IPS-NIHi7 (cell line): ENCODE measurements around the gene DPH6.
A peak's percentile ranks its signal among the peaks of the same experiment; 100 is the strongest.
"Not testable (repeated sequence)": the region's sequence is repeated elsewhere in the genome, so short reads cannot be mapped to it uniquely, and the experiment has no call there.

Experiments used
- DNase-seq: peaks from one replicate; pipeline ENCODE4 v3.0.0; 2012; ENCODE audit warnings: mixed read lengths; ENCODE audit errors: extremely low spot score

DPH6 gene

DNA sequence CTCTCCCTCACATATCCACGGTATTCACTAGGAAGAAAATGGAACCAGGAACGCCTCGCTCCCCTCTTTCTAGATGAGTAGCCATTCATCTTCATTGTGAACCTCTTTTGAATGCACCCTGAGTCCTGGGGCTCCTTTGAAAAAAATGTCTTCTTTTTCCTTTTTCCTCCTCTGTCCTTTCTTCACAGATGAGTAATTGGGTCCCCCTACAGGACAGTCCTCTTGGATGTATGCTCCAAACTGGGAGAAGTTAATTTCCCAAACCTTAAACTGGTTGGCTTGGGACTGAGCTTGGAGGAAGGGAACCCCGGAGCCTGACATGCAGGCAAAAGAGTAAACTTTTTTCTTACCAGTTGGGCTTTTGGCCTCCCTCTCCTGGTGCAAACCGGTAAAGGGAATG is 108.8 kb downstream of the DPH6 start:
- DNase-seq: peak; percentile 24

DNA sequence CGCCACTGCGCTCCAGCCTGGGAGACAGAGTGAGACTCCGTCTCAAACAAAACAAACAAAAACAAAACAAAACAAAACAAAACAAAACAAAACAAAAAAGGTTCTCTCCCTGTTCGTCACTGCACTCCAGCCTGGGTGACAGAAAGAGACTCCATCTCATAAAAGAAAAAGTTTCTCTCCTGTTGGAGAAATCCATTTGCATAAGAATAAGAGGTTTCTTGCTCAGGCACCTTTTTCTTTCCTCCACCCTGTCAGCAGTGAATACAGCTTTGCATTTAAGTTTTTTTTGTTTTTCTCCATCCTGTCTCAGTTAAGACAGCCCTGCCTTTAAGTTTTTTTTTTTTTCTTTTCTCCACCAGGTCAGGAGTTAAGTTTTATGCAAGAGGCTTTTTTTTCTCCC is 109.5 kb downstream of the DPH6 start:
- DNase-seq: no peak

DNA sequence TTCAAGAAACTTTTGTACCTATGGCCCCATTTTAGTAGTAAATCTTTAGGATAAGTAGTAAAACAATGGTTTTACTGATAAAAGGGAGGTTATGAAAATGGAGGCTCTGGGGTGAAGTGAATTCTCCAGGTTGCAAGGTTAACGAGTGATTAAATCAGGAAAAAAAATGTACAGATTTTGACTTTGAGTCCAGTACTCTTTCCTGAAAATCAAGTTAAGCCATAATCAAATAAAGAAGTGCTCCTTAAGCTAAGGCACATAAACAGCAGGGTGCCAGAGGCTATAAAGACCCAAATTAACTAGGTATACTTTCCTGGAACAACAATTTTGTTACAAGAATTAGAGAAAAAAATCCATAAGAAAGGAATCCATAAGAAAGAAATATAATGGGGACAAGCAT is 114.7 kb downstream of the DPH6 start:
- no peak for DNase-seq

DNA sequence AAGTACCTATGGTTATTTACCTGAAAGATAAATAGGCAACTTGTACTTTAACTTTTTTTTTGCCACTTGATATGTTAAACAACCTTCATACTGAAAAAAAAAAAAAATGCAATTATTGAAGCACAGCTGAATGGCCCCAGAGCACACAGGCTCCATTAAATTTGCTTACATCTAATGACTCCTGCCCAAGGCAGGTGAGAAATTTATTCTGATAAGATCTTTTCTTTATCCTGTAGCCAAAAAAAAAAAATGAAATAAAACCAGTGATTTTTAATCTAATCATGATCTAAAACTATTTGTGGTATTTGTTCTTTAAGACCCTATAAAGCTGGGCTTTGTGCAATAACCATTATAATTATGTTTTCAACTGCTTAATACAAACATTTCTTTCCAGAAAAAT is 115.7 kb downstream of the DPH6 start:
- no peak for DNase-seq

DNA sequence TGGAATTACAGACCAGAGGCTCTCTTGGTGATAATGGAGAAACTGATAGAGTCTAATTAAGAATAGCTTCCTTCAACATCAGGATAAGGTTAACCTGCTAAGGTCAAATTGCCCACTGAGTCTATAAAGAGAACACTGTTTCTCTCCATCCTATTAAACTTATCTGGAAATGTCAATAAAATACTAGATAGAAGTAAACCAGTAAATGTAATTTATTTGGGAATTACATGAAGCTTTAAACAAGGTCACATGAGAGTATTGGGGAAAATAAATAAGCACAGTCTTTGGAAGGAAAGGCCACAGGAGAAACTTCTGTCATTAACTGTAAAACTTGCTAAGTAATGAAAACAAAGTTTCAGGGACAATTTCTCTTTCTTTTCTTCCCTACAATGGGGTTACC is 118.5 kb downstream of the DPH6 start:
- no peak for DNase-seq

DNA sequence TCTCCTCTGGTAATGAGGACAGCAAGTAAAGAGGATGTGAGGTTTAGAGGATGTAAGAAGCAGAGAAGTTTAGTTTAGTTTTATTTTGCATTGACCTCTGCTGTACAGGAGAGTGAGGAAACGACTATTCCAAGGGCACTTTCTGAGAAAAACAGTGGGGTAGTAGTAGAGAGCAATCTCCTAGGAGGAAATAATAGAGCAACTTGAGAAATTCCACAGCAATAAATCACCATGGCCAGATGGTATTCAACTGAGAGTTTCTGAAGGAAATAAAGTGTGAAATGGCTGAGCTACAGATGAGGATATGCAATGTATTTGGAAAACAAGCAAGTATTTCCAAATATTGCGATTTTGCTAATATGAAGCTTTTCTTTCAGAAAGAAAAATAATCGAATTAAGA is 118.9 kb downstream of the DPH6 start:
- no peak for DNase-seq

DNA sequence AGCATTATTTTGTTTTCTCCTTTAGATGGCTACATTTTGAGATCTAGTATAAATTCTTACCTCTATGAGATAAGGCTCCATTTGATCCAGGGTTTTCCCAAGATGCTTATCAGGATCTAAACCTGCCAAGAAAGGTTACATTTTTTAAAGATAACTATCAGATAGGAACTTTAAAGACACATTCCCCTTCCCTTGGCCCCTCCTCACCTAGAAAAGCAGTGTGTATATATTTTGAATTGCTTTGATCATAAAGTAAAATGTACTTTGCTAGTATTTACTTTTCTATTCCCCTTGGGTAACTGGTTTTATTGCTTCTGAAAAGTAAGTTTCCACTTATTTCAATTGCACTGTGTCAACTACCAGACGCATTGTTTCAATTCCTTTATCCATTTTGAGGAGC is 135.2 kb downstream of the DPH6 start:
- DNase-seq: no peak

DNA sequence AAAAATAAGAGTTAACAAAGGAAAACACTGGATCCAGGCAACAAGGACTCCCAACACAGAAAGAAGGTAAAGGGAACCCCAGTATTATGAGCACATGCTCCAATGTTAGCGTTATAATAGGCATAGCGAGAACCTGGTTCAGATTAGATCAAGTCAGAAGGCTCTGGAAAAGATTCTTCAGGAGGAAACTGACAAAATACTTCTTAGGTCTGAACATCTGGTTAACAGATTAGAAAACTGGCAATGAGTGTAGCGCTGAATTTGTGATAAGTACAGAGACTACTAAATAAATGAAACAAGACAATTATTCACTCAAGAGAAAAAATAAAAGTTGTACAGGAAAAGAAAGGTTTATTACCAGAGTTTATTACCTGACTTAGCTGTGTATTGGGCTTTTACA is 146.1 kb downstream of the DPH6 start:
- DNase-seq: no peak

DNA sequence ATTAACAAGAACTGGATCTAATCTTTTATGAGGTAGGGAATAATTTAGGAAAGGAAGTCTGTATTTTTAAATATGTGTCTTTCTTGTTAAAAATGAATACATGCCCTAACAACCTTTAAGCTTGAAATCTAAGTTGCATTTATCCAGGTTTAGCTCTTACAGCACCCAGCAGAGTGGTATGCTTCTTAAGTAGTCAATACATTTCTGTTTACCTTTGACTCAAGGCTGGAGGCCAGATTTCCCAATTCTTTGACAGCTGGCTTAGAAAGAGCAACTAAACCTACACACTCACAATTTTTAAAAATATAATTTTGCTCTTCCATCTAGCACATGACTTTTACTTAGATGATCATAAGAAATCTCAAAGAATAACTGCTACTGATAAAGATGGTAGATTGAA is 148.9 kb downstream of the DPH6 start:
- no peak for DNase-seq

DNA sequence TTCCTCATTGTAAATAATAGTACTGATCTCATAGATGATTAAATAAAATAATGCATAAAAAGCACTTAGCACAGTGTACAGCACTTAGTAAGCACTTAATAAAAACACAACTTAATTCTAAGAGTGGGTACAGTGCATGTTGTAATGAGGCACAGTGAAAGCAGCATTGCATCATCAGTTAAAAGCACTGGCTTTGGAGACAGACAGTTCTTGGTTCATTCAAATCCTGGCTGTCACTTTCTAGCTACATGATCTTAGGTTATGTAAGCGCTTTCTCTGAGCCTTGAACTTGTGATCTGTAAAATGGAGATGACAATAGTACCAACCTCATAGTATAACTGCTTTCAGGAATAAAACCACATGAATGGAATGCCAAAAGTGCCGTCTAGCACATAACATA is 151.5 kb downstream of the DPH6 start:
- no peak for DNase-seq

DNA sequence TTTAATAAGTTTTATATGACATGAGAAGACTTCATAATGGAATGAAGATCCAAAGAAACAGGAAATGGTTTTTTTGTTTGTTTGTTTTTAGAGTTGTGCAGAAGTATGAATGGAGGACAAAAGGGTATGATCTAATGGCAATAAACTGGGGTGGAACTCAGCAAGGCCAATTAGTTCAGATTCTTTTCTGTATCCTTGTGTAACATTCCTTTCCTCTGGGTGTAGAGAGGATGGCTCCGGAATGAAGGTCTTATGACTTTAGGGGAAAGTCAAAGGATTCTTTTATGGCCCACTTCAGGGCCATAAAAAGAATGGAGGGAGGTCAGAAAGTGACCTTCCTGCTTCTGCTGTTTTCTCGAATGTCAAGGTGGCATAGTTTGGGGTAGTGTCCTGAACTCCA is 152.6 kb downstream of the DPH6 start:
- DNase-seq: no peak

DNA sequence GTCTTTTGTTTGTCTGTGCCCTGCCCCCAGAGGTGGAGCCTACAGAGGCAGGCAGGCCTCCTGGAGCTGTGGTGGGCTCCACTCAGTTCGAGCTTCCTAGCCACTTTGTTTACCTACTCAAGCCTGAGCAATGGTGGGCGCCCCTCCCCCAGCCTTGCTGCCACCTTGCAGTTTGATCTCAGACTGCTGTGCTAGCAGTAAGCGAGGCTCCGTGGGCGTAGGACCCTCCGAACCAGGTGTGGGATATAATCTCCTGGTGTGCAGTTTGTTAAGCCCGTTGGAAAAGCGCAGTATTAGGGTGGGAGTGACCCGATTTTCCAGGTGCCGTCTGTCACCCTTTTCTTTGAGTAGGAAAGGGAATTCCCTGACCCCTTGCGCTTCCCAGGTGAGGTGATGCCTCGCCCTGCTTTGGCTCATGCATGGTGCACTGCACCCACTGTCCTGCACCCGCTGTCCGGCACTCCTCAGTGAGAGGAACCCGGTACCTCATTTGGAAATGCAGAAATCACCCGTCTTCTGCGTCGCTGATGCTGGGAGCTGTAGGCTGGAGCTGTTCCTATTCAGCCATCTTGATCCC is 154.5 kb downstream of the DPH6 start:
- not testable (repeated sequence) for DNase-seq

DNA sequence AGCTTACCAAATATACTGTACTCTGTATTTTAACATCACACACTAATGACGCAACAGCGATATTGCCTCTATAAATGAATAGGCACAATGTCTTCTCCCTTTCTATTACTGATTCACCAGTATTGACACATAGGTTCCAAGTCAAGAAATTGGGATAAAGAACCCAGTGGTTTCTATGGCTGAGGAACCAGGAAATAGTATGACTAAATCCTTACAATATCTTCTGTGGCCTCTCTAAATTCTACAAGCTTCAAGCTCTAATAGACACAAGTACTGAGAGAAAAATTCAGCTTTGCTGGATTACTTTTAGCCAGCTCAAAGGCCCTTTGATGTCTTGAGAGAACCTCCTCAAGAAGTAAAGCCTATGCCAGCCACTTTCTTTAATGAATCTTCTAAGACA is 162.5 kb downstream of the DPH6 start:
- DNase-seq: no peak

DNA sequence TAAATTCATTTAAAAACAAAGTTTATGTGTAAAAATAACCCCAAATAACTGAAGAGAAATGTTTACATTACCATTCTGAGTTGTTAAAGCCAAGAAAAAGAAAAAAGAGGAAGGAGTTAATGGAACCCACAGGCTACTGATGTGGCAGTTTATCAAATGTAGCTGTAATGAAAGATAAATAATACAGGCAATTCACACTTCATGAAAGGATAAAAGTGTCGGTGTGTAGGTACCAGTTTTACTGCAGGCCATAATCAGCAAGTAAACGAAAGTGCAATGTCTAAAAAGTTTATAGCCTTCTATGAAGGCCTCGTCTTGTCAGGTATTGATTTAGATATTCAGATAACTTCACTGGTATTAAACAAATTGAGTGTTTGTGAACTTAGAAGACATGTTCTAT is 164.6 kb downstream of the DPH6 start:
- DNase-seq: no peak

DNA sequence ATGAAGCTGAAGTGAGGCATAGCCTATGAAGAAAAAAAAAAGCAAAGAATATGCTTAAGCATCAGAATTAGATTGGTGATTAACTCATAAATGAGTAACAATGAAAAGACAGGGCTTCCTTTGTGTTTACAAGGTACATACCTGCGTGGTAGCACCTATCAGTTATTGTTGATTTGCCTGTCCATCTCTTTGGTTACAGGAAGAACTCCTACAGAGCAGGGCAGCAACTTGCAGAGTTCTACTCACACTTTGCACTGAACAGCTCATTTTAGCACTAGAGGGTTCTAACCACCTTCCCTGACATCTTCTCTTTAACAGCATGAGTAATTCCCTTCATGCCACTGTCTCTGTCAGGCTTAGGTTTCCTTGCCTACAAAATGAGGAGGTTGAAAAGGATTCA is 166.0 kb downstream of the DPH6 start:
- no peak for DNase-seq

DNA sequence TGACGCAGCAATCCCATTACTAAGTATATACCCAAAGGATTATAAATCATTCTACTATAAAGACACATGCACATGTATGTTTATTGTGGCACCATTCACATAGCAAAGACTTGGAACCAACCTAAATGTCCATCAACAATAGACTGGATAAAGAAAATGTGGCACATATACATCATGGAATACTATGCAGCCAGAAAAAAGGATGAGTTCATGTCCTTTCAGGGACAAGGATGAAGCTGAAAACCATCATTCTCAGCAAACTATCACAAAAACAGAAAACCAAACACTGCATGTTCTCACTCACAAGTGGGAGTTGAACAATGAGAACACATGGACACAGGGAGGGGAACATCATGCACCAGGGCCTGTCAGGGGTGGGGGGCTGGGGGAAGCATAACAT is 167.5 kb downstream of the DPH6 start:
- not testable (repeated sequence) for DNase-seq

DNA sequence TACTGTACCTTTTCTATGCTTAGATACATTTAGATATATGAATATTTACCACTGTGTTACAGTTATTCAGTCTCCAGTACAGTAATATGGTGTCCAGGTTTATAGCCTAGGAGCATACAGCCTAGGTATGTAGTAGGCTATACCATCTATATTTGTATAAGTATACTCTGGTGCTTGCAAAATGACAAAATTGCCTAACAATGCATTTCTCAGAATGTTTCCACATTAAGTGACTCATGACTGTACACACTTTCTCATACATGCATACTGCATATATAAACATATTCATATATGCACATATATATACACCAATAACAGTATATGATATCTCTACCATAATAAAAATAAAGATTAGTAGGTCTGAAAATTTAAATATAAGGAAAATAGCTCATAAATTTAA is 169.3 kb downstream of the DPH6 start:
- DNase-seq: no peak

DNA sequence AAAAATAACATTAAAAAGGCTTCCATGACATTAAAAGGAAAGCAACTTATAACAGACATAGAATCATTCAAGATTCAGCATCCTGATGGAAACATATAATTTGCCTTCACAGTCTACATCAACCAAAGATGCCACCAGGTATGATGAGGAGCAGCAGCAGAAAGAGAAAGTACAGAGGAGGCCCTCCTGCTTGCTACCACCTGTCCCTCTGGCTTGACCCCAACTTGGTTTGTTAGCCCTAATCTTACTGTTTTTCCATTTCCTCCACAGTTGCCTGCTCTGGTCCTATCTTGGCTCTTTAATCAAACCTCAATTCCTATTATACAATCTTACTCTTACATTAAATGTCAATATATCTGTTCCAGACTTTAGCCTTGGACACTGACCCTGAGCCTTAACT is 171.3 kb downstream of the DPH6 start:
- no peak for DNase-seq

DNA sequence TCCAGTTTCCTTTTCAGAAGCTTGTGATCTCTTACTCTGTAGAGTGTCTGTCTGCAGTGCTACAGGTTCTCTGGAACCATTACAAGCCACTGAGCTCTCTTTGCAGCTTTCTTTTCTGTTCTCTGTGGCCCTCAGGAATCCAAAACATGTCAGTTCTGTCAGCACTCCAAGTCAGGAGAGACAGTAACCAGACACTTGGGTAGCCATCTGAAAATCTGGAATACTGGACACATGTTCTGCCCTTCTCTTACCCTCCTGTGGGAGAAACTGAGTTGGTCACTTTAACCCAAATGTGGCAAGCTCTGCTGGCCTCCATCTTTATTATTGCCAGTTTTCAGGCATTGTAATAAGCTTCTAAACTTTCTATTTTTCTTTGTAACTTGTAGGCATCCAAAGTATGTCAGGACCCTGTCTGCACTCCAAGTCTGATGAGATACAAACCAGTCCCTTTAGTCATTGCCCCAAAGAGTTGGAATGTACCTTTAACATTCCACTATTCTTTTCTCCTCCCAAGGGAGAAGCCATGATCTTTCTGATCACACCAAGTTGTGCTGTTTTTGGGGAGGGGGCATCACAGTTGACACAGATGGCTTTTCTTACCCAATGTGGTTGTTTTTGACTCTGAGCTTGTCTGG is 183.7 kb downstream of the DPH6 start:
- no peak for DNase-seq

DNA sequence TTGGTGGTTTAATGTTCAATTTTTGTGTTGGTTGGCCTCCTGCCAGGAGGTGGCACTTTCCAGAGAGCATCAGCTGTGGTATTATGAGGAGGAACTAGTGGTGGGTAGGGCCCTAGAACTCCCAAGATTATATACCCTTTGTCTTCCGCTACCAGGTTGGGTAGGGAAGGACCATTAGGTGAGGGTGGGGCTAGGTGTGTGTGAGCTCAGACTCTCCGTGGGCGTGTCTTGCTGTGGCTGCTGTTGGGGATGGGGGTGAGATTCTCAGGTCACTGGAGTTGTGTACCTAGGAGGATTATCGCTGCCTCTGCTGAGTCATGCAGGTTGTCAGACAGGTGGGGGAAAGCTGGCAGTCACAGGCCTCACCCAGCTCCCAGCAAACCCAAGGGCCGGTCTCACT is 187.1 kb downstream of the DPH6 start:
- DNase-seq: no peak

DNA sequence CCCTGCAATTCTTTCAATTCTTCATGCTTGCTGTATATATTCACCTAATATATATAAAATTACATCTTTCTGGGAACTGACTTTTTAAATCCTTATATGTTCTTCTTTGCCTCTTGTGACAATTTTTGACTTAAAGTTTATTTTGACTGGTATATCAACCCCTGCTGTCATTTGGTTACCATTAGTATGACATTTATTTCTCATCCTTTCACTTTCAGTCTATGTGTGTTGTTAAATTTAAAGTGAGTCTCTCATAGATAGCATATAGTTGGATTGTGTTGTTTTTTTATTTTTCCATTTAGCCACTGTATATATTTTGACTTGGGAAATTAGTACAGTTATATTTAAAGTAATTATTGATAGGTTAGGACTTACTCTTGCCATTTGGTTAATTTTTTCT is 194.9 kb downstream of the DPH6 start:
- no peak for DNase-seq

DNA sequence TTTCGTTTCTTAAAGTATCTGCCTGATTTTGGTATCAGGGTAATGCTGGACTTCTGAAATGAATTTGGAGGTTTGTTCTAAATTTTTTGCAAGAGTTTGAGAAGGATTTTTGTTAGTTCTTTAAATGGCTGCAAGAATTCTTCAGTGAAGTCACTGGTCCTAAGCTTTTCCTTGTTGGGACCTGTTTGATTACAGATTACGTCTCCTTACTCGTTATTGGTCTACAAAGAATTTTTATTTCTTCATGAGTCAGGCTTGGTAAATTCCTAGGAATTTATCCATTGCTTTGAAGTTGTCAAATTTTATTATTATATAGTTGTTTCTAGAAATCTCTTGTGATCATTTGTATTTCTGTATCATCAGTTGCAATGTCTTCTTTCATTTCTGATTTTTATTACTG is 196.0 kb downstream of the DPH6 start:
- no peak for DNase-seq

DNA sequence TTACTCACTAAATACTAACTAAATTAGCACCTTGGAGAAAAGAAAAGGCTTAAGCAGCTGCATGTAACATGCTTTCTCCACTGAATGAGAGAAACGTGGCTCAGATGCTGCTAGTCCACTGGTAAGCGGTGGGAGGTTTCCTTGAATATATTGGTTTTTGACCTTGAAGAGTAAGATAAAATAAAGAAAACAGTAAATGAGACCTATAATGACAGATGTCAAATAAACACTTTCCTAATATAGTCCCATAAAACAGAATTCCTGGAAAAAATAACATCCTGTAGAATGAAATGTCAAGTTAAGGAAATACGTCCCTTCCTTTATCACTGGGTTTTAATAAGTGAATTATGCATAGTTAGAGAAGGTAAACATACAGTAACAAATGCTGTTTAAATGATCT is 215.0 kb downstream of the DPH6 start:
- no peak for DNase-seq

DNA sequence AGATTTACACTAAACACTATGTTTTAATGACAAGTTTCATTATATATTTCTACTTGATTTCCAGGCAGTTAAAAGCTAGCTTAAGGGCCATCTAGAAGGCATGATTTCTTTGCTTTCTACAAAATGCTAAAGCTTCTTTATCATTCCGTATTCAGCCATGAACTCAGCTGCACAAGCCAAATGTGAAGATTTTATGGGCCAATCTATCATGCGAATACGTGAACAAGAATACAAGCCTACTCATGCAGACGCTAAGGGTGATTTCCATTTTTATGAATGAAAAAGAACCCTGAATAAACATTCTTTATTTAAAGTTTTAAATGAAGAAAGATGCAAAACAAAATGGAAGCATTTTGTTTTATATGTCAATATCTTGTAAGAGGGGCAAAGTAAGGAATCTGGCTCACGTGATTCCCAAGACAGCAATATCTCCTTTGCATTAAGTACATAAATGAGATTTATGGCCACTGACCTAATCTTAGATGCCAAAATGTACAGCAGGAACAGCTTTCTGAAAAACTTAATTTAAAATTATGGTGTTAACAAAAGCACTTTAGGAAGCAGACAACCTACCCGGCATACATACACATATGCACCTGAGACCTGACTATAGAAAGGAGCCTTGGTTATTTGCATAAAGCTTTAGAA is 215.8 kb downstream of the DPH6 start:
- DNase-seq: no peak
